GM12891 (cell line): ENCODE measurements around the gene TTLL5.

Experiments used
- PAX5 ChIP-seq: IDR thresholded peaks from 2 replicates; pipeline ENCODE4 v1.6.1; 2011; ENCODE audit warnings: low read length, moderate library complexity, mild to moderate bottlenecking; ENCODE audit not compliant: insufficient read depth, severe bottlenecking
- POLR2A ChIP-seq: IDR thresholded peaks from 2 replicates; pipeline ENCODE4 v1.6.1; 2011; ENCODE audit warnings: low read depth, low read length, control low read depth
- POLR2AphosphoS5 ChIP-seq: IDR thresholded peaks from 2 replicates; pipeline ENCODE4 v1.6.1; 2011; ENCODE audit warnings: low read depth, low read length, control low read depth
- TAF1 ChIP-seq: IDR thresholded peaks from 2 replicates; pipeline ENCODE4 v1.6.1; 2011; ENCODE audit warnings: low read depth, low read length, control low read depth

- TF ChIP-seq TAF1 (no peak), PAX5 (no peak), POLR2AphosphoS5 (no peak), POLR2A (no peak)
Measured at GRCh38 chr14:75824318-75824717, 163.3 kb downstream of the TTLL5 start.
